ENCODE measurements around the gene MRGPRG. TPM values are rescaled to one million over a fixed set of nuclear protein-coding genes. Genes with fewer than 3 reads are reported as not detected.

Gene MRGPRG
- total RNA-seq, 4 donors from 2014 or later: not detected

GRCh38 chr11:3231550-3231850 is 12.9 kb upstream of the MRGPRG start:
- TF ChIP-seq, protein P1, sequence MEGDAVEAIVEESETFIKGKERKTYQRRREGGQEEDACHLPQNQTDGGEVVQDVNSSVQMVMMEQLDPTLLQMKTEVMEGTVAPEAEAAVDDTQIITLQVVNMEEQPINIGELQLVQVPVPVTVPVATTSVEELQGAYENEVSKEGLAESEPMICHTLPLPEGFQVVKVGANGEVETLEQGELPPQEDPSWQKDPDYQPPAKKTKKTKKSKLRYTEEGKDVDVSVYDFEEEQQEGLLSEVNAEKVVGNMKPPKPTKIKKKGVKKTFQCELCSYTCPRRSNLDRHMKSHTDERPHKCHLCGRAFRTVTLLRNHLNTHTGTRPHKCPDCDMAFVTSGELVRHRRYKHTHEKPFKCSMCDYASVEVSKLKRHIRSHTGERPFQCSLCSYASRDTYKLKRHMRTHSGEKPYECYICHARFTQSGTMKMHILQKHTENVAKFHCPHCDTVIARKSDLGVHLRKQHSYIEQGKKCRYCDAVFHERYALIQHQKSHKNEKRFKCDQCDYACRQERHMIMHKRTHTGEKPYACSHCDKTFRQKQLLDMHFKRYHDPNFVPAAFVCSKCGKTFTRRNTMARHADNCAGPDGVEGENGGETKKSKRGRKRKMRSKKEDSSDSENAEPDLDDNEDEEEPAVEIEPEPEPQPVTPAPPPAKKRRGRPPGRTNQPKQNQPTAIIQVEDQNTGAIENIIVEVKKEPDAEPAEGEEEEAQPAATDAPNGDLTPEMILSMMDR (IDR thresholded peaks at IDR 0.05; ENCODE audit: low read depth): no peak

DNA sequence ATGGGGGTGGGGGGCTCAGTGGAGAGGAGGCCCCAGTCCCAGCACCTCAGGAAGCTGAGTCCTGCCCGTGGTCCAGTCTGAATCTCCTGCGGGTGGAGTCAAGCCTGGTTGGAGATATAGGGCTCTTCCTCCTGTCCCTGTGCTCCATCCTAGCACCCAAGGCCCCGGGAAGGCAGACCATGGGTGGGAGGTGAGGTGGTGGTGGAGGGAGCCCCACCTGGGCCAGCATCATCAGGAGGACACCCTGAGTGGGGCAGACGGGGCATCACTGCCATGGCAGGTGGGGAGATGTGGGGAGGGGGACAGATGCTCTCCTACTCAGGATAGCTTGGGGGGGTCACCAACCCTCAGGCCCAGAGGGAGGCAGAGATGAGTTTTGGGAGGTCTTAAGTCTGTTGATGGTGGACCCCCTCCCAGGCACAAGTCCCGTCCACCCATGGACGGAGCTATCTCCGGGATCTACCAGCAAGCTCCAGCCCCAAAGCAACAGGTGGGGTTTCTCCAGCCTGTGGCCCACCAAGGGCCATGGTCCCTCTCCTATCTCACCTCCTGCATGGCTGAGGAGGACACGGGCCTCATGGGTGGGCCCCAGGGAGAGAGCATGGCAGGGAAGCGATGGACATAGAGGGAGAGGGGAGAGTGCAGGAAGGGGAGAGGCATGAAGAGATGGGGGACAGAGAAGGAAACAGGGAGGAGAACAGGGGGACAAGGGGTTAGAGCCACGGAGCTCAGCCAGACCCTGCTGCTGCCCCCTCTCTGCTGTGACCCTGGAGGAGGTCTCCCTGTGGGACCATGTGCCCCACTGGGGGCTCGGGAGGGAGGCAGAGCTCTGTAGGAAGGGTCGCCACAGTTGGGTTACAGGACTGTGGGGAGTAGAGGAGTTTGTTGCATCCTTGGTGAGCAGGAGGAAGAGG is 12.3 kb upstream of the MRGPRG start:
- TF ChIP-seq, protein P1 (IDR thresholded peaks at IDR 0.05; ENCODE audit: low read depth): no peak

DNA sequence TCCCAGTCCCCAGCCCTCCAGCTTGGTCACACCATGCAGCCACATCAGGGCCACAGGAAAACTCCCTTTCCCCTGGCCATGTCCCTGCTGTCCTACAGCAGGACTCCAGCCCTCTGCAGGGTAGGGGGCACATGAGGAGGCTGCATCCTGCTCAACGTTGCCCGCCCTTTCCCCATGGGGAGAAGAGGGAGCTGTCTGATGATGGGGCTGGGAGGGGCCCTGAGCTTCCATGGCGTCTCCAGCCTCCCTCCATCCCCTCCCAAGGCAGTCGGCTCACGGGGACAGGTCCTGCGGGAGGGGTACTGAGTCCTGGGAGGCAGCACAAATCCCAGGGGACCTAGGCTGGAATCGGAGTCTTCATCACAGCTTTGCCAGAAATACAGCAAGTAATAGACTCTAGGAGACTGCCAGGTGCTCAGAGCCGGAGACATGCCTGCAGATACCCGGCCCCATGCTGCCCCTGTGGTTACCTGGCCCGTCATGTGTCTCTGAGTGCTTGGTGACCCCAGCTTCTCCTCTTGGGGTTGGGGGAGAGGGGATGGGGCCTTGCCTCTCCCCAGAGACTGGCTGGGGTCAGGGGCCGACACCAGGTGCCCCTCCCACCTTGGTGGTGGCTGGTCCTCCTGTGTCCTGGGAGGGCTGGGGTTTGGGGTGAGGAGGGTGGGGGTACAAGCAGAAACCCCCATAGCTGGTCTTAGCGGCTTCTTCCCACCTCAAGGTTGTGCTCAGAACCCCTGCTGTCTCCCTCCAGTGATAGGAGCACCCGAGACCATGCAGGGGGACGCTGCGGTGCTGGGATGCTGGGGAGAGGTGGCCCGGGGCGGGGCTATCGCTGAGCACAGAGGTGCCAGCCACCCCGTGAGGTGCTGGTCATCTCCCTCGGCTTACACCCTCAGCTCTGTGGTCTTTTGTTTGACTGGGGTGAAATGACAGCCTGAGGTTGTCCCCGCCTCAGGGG is 11.3 kb upstream of the MRGPRG start:
- TF ChIP-seq, protein P1 (IDR thresholded peaks at IDR 0.05; ENCODE audit: low read depth): no peak

- TF ChIP-seq, protein P1 (IDR thresholded peaks at IDR 0.05; ENCODE audit: low read depth): no peak
Observed at GRCh38 chr11:3228445-3228829, 9.8 kb upstream of the MRGPRG start.

DNA sequence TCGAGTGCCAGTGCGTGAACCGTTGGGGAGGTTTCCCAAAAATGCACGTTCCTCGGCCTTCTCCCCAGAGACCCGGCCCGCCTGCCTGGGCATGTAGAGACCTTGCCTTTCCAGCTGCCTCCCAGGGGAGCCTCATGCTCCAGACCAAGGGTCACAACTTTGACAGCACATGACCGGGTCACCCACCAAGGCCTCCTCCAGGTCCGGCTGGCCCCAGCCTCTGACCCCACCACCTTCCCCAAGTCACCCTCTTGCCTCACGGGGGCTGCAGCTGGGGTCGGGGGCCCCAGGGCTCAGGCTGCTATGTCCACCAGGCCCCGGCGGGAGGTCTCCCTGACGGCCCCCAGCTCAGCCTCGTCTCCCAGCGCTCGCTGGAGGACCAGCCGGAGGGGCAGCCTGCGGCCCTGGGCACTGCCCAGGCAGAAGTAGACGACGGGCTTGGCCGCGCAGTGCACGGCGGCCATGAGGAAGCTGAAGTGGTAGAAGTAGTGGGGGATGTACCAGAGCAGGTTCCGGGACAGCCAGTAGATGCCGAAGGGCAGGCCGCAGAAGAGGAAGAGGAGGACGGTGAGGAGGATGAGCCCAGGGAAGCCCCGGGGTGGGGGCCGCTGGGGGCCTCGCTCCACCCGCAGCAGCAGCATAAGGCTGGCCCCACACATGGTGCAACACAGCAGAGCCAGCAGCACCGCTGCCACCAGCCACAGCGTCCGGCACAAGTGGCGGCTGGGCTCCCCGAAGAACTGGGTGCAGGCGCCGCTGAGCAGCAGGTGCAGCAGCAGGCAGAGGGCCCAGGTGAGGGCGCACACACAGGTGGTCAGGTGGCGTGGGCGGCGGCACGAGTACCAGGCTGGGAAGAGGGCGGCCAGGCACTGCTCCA is 9.2 kb upstream of the MRGPRG start:
- TF ChIP-seq, protein P1 (IDR thresholded peaks at IDR 0.05; ENCODE audit: low read depth): no peak

DNA sequence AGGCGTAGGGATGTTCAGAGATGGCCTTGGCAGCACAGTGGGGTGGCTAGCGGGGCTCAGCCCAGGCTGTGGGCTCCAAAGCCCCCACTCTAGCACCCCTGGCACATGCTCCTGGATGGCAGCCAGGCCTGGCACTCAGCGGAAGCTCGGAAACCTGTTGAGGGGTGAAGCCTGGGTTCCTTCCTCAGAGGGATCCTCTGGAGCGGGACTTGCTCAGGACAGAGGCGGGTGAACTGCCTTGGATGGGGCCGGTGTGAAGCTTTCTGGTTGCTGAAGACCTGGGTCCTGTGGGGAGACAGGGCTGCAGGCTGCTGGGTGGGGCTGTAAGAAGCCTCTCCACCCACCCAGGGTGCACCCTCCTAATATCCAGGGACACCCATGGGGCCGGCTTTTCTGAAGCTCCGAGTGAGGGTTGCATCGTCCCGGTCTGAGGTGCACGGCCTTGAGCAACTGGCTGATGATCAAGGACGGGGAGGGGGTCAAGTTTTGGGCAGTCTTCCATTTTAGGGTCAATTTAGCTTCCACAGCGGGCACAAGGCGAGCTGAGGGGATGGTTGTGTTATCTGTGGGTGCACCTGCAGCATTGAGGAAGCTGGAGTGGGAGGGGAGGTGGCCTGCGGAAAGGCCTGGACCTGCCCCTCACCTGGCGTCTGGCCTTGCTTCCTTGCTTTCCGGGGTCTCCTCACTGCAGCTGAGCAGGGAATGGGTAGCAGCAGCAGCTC is 8.4 kb upstream of the MRGPRG start:
- TF ChIP-seq, protein P1 (IDR thresholded peaks at IDR 0.05; ENCODE audit: low read depth): no peak

All from subcutaneous adipose tissue (tissue), 4 donors.